22Rv1 (cell line): ENCODE measurements around the gene MSX2.

Source experiments
- H3K27ac ChIP-seq: fragments of 450-650 bp; 2 replicates; pipeline ENCODE4 v1.5.1; 2017
- ZFX ChIP-seq: fragments of 450-650 bp; IDR thresholded peaks from 2 replicates; pipeline ENCODE4 v1.6.1; 2017; ENCODE audit warnings: antibody characterized with exemption, borderline replicate concordance
- TF ChIP-seq, protein P1 (sequence below): fragments of 450-650 bp; IDR thresholded peaks from 2 replicates; pipeline ENCODE4 v1.5.1; 2017; ENCODE audit warnings: mild to moderate bottlenecking

MSX2 gene

GRCh38 chr5:174699131-174699530 lies 25.3 kb upstream of the MSX2 start:
- H3K27ac ChIP-seq: no peak overlapping the region
- TF ChIP-seq, protein P1, sequence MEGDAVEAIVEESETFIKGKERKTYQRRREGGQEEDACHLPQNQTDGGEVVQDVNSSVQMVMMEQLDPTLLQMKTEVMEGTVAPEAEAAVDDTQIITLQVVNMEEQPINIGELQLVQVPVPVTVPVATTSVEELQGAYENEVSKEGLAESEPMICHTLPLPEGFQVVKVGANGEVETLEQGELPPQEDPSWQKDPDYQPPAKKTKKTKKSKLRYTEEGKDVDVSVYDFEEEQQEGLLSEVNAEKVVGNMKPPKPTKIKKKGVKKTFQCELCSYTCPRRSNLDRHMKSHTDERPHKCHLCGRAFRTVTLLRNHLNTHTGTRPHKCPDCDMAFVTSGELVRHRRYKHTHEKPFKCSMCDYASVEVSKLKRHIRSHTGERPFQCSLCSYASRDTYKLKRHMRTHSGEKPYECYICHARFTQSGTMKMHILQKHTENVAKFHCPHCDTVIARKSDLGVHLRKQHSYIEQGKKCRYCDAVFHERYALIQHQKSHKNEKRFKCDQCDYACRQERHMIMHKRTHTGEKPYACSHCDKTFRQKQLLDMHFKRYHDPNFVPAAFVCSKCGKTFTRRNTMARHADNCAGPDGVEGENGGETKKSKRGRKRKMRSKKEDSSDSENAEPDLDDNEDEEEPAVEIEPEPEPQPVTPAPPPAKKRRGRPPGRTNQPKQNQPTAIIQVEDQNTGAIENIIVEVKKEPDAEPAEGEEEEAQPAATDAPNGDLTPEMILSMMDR: no peak
- no peak for TF ChIP-seq ZFX

DNA sequence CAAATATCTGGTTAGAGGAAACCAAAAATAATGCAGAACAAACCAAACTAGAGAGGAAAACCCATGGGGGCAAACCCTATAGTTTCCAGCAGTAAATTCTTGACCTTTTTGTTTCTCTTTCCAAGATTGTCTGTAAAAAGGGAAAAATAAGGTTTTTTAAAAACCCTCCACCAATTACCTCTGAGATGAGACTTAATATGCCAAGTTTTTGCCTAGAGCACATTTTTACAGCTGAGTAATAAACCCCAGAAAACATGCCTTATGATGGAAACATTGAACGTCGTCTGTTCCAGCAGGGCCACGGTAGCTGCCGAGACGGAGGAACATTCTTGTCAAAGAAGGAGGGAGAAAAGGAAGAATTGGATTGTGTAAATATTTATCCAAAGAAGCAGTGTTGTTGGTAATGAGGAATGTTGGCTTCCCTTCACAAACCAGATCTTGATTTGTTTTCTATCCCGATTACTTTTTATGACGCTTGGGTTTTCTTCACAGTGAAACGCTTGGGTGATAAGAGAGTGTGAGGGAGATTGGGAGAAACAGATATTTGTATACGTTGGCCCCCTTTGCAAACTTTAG lies 17.3 kb upstream of the MSX2 start:
- no peak overlapping the region for H3K27ac ChIP-seq
- TF ChIP-seq ZFX: no peak
- TF ChIP-seq, protein P1: no peak

GRCh38 chr5:174707671-174708070 lies 16.7 kb upstream of the MSX2 start:
- no peak for TF ChIP-seq ZFX
- TF ChIP-seq, protein P1: no peak
- no peak overlapping the region for H3K27ac ChIP-seq

- no peak for TF ChIP-seq ZFX
- TF ChIP-seq, protein P1: no peak
- H3K27ac ChIP-seq: no peak overlapping the region
Measured at GRCh38 chr5:174708476-174709207, 15.7 kb upstream of the MSX2 start.

DNA sequence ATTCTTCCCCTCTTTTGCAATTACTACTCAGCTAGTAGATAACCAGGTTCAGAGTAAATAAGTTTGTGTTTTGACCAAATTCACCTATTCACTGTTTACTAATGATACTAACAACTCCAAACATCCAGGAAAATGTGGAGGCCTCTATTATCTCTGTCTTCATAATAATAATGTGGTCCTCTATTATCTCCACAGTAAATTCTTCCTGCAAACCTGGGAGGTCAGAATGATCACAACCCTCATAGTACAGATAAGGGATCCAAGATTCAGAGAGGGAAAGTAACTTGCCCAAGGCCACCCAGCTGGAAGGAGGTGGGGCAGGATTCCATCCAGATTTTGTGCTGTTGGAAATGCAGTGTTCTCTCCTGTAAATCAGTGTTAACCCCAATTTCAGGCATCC lies 9.6 kb upstream of the MSX2 start:
- TF ChIP-seq, protein P1: no peak
- TF ChIP-seq ZFX: no peak

DNA sequence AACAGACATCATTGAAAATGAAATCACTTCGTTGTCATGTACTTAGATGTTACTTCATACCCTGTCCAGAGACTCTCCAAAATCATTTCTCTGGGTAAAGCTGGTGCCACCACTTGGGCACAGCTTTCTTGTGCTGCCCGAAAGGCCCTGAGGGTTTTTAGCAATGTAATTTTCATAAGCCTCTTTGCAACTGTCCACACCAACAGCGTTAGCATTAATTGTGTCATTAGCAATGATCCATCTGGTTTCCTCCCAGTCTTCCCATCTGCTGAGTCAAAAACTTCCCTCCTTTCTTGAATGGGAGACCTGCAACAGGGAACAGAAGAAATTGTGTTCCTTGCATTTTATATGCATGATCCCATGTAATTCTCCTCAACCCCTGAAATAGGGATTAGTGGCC lies 8.6 kb upstream of the MSX2 start:
- no peak for TF ChIP-seq ZFX
- TF ChIP-seq, protein P1: no peak
- no peak overlapping the region for H3K27ac ChIP-seq

More for the DNA sequence above, 9.6 kb upstream of the MSX2 start:
- H3K27ac ChIP-seq: no peak overlapping the region

DNA sequence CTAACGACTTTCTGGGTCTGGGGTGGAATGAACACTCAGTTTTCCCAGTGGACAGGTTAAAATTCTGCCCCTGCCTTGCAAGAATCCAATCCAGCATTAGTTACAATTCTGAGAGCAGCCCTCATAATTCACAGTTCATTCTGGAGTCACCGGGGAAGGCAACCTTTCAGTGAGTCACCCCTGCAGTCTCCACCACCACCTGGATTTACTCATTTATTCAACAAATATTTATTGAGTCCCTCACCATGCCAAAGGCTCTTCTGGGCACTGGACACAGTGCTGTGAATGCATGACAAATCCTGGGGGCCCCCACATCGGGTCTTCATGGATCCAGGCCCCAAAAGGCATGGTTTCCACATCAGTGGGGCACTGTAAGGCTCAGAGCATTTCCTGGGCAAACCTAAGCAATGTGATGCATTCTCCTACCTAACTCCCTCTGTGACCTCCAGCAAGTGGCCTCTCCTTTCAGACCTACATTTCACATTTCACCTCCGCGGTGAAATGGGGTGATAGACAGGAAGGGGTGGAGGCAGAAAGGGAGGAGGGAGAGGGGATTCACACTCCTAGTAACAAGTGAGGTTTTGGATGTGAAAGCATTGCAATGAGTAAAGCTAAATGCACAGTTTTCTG lies 6.4 kb upstream of the MSX2 start:
- no peak overlapping the region for H3K27ac ChIP-seq
- TF ChIP-seq, protein P1: no peak
- no peak for TF ChIP-seq ZFX
